ENCODE data around the gene FAF1.

DNA sequence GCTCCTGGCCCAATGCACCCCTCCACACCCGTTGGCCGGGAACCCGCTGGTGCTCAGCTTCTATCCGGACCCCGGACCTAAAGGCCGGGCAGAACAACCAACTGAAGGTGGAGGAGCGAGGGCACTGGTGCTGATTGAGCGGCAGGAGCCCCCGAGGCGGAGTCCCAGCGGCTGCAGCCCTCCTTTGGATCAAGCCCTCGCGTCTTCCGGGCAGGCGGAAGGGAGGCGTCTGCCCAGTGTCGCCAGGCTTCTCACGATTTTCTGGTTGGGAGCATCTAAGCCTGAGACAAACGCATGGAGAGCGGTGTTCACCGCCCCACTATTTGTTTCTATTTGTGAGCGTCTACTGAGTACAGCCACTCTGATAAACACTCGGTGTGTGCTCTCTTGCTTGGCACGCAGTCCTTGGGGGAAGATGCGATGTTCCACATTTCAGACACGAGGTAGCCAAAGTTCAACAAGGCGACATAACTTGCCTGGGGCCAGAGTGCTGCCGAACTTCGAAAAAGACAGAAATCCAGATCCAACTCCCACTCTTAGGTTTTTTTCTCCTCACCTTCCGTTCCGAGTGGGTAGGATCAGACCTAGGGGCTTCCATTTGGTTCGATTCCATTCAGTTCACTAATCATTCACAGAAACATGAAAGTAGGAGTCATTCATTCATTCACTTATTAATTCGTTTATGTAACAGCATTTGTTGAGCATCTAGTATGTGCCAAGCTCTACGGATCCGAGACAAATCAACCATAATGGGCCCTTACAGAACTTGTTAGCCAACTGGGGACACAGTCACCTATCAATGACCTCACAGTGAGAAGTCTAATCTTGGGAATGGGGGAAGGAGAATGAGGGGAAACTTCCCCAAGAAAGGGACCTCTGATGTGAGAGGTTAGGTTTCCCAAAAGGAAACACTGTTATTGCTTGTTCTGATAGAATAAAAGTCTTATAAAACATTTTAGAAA lies 532.0 kb downstream of the FAF1 start:
- TF ChIP-seq, protein P1, sequence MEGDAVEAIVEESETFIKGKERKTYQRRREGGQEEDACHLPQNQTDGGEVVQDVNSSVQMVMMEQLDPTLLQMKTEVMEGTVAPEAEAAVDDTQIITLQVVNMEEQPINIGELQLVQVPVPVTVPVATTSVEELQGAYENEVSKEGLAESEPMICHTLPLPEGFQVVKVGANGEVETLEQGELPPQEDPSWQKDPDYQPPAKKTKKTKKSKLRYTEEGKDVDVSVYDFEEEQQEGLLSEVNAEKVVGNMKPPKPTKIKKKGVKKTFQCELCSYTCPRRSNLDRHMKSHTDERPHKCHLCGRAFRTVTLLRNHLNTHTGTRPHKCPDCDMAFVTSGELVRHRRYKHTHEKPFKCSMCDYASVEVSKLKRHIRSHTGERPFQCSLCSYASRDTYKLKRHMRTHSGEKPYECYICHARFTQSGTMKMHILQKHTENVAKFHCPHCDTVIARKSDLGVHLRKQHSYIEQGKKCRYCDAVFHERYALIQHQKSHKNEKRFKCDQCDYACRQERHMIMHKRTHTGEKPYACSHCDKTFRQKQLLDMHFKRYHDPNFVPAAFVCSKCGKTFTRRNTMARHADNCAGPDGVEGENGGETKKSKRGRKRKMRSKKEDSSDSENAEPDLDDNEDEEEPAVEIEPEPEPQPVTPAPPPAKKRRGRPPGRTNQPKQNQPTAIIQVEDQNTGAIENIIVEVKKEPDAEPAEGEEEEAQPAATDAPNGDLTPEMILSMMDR (IDR thresholded peaks at IDR 0.05; ENCODE audit: low read depth, low read length, missing input control) = no peak
- TF ChIP-seq, protein P2, sequence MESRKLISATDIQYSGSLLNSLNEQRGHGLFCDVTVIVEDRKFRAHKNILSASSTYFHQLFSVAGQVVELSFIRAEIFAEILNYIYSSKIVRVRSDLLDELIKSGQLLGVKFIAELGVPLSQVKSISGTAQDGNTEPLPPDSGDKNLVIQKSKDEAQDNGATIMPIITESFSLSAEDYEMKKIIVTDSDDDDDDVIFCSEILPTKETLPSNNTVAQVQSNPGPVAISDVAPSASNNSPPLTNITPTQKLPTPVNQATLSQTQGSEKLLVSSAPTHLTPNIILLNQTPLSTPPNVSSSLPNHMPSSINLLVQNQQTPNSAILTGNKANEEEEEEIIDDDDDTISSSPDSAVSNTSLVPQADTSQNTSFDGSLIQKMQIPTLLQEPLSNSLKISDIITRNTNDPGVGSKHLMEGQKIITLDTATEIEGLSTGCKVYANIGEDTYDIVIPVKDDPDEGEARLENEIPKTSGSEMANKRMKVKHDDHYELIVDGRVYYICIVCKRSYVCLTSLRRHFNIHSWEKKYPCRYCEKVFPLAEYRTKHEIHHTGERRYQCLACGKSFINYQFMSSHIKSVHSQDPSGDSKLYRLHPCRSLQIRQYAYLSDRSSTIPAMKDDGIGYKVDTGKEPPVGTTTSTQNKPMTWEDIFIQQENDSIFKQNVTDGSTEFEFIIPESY (IDR thresholded peaks at IDR 0.05) = no peak
- TF ChIP-seq, protein P3, sequence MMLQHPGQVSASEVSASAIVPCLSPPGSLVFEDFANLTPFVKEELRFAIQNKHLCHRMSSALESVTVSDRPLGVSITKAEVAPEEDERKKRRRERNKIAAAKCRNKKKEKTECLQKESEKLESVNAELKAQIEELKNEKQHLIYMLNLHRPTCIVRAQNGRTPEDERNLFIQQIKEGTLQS (IDR thresholded peaks at IDR 0.05) = no peak
- TF ChIP-seq, protein P4, sequence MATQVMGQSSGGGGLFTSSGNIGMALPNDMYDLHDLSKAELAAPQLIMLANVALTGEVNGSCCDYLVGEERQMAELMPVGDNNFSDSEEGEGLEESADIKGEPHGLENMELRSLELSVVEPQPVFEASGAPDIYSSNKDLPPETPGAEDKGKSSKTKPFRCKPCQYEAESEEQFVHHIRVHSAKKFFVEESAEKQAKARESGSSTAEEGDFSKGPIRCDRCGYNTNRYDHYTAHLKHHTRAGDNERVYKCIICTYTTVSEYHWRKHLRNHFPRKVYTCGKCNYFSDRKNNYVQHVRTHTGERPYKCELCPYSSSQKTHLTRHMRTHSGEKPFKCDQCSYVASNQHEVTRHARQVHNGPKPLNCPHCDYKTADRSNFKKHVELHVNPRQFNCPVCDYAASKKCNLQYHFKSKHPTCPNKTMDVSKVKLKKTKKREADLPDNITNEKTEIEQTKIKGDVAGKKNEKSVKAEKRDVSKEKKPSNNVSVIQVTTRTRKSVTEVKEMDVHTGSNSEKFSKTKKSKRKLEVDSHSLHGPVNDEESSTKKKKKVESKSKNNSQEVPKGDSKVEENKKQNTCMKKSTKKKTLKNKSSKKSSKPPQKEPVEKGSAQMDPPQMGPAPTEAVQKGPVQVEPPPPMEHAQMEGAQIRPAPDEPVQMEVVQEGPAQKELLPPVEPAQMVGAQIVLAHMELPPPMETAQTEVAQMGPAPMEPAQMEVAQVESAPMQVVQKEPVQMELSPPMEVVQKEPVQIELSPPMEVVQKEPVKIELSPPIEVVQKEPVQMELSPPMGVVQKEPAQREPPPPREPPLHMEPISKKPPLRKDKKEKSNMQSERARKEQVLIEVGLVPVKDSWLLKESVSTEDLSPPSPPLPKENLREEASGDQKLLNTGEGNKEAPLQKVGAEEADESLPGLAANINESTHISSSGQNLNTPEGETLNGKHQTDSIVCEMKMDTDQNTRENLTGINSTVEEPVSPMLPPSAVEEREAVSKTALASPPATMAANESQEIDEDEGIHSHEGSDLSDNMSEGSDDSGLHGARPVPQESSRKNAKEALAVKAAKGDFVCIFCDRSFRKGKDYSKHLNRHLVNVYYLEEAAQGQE (IDR thresholded peaks at IDR 0.05) = no peak
- no peak for TF ChIP-seq FOXA1 (IDR thresholded peaks at IDR 0.05)
- TF ChIP-seq NR2F2 (IDR thresholded peaks at IDR 0.05) = no peak
- TF ChIP-seq YY1 (IDR thresholded peaks at IDR 0.05) = no peak
- no peak for TF ChIP-seq JUND (IDR thresholded peaks at IDR 0.05)
- no peak for TF ChIP-seq GABPA (IDR thresholded peaks at IDR 0.05 in 1 of 2, conservative IDR thresholded peaks at IDR 0.05 in 1 of 2)
- TF ChIP-seq HNF4A (conservative IDR thresholded peaks at IDR 0.05) = no peak
- no peak for TF ChIP-seq TAF1 (conservative IDR thresholded peaks at IDR 0.05)

Measured in liver (tissue), 3 donors.